Non-pigmented ciliary epithelial cell (primary cell): Measurements from ENCODE around the gene EYA2.
"Not testable (repeated sequence)": the region's sequence is repeated elsewhere in the genome, so short reads cannot be mapped to it uniquely, and the experiment has no call there.

ENCODE experiments used
- DNase-seq: peaks from one replicate; pipeline ENCODE4 v3.0.0-alpha.2; 2010; ENCODE audit warnings: low read depth

EYA2 gene

DNA sequence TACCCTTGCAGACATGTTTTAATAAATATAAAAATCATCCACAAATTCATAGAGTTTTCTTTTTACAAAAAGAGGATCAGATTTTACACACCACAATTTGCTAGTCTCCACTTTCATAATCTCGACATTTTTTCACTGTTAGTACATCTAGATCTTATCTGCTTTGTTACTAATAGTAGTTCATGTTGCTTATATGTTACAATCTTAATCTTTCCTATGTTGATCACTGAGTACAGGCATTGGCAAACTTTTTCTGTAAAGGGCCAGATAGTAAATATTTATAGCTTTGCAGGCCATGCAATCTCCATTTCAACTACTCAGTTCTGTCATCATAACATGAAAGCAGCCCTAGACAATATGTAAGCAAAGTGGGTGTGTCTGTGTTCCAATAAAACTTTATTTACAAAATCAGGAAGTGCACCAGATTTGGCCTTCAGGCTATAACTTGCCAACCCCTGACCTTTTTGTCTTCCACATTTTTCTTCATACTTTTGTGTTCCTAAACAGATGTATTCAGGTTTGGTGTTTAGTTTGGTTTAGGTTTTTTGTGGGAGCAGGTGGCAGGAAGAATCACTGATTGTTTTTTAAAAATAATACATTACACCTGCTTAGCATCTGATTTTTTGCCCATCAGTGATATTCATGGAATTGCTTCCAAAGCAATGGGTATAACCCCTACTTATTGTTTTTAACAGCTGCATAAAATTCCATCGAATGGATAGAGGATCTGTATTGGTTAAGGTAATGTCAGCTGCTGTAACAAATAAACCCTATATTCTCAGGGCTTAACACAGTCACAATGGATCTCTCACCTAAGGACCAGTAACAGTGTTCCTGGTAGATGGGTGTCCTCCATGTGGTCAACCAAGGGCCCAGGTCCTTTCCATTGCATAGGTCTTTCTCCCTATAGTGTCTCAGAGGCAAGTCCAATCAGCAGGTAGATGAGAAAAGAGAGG, 61.2 kb downstream of the EYA2 start:
- no peak for DNase-seq

GRCh38 chr20:46959081-46959692, 64.5 kb downstream of the EYA2 start:
- DNase-seq = peak; percentile 83

- no peak for DNase-seq
Observed at GRCh38 chr20:46959821-46960220, 65.2 kb downstream of the EYA2 start.

DNA sequence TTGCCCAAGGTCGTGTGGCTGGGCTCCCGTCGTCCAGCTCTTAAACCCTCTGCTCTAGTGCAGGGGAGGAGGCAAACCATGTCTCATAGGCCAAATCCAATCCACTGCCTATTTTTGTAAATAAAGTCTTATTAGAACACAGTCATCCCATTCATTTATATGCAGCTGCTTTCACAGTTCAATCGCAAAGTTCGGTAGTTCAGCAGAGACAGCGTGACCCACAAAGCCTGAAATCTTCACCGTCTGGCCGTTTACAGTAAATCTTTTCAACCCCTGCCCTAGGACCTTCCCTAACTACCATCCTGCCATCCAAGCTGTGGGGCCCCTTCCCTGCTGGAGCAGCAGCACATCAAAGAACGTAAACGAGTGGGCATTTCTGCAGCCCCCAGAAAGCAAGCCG, 65.9 kb downstream of the EYA2 start:
- DNase-seq = no peak

DNA sequence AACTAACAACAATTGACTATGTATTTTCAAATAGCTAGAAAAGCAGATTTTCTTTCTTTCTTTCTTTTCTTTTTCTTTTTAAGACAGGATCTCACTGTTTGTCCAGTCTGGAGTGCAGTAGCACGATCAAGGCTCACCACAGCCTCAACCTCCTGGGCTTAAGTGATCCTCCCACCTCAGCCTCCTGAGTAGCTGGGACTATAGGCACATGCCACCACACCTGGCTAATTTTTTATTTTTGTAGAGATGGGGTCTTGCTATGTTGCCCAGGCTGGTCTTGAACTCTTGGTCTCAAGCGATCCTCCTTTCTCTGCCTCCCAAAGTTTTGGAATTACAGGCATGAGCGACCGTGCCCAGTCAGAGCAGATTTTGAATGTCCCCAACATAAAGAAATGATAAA, 67.3 kb downstream of the EYA2 start:
- DNase-seq = not testable (repeated sequence)

- DNase-seq = no peak
Observed at GRCh38 chr20:46962452-46963195, 68.0 kb downstream of the EYA2 start.

GRCh38 chr20:46963196-46963529, 68.5 kb downstream of the EYA2 start:
- no peak for DNase-seq

DNA sequence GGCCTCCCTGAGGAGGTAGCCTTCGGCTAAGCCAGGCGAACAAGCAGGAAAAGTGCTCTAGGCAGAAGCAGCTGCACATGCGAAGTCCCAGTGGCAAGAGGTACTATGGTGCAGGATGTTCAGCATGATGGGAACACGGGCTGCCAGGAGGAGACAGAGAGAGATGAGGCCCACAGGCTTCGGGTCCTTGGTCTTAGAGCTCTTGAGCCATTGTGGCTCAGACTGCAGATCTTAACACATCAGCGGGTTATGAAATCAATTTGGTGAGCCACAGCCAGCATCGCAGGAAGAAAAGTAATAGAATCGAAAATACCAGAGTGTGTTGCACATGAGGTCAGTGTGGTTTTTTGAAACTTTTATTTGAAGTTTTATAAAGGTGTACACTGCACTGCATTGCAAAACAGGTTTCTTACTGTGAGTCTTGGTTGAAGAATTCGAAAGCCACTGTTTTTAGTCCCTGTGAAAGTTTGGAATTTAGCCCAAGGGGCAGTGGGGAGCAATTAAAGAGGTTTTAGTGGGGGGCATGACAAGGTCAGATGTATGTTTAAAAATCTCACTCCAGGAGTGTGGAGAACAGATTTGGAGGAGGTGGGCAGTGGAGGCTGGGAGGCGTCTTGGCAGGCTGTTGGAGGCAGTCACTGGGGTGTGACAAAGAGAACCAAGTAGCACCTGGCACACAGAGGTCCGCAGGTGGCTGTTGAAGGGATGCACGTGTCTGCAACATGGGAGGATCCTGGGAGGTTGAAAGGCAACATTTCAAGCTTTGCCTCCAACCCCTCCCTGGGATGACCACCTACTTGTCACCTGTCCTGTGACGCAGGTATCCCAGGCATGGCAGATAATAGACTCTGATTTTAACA, 69.3 kb downstream of the EYA2 start:
- DNase-seq = no peak

- DNase-seq = no peak
Observed at GRCh38 chr20:46964618-46965455, 70.2 kb downstream of the EYA2 start.

DNA sequence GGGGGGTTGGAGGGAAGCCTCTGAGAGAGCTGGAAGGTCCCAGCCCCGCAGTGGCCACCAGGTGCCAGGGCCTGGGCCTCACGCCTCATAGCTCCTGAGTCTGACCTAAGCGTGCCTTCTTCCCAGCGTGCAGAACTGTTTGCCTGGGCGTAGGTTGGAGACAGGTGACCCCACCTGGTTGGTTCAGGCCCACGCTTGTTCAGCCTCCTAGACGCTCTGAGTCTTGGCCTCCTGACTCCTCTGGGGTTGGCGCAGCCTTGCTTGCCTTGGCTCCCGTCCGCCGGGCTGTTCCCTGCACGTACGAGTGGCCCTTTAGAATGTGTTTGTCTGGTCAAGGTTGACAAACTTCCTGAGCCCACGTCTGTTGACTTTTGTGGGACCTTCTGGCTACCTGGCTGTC, 70.8 kb downstream of the EYA2 start:
- DNase-seq = no peak

- no peak for DNase-seq
Observed at GRCh38 chr20:46967646-46968045, 73.0 kb downstream of the EYA2 start.

GRCh38 chr20:46970937-46971630, 76.4 kb downstream of the EYA2 start:
- DNase-seq = peak; percentile 66

DNA sequence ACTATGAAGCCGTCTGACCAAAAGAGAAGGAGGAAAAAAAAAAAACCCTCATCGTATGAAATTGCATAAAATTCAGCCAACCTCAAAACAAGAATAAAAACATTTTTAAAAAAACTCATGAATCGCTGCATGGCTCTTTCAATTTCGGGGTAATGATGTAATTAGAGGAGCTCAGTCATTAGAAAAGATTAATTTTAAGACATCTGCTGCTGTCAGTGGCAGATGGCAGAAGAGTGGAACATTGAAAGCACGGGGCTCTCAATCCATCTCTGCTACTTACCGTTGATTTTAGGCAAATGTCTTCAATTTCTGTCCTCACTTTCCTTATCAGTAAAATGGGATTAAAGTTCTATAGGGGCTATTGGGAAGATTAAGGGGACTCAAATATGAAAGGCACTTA, 79.1 kb downstream of the EYA2 start:
- DNase-seq = no peak

DNA sequence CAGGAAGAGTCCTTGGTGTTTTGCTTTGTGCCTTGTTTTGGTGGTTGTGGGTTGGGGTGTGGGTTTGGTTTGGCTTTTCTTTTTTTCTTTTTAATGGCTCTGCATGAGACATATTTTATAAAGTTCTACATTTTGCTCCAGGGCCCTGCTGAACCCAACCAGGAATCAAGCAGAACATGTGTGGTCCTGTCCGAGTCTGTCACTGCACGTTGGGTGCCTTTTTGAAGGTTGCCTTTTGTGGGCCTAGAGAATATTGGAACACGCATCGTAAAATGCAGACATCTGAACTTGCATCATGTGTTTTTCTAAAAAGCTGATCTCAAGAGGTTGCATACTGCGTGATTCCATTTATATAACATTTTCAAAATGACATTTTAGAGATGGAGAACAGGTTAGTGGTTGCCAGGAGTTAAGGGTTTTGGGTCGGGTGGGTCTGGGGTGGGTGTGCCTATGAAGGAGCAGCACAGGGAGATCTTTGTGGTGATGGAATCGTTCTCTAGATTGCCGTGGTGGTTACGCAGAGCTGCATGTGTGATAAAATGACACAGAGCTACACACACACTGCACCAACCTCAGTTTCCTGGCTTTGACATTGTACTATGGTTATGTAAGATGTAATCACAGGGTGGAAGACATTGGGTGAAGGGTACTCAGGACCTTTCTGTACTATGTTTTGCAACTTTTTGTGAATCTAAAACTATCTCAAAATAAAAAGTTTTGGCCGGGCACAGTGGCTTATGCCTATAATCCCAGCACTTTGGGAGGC, 80.2 kb downstream of the EYA2 start:
- no peak for DNase-seq

DNA sequence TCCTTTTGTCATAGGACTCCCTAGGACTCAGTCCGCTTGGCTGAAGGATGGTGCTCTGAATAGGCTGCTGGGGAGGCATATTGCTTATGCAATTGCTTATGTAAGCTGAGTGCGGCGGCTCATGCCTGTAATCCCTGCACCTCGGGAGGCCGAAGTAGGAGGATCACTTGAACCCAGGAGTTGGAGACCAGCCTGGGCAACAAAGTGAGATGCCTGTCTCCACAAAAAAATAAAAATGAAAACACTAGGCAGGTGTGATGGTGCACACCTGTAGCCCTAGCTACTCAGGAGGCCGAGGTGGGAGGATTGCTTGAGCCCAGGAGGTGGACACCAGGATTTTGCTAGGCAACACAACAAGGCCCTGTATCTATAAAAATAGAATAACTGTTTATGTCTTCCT, 81.3 kb downstream of the EYA2 start:
- no peak for DNase-seq

DNA sequence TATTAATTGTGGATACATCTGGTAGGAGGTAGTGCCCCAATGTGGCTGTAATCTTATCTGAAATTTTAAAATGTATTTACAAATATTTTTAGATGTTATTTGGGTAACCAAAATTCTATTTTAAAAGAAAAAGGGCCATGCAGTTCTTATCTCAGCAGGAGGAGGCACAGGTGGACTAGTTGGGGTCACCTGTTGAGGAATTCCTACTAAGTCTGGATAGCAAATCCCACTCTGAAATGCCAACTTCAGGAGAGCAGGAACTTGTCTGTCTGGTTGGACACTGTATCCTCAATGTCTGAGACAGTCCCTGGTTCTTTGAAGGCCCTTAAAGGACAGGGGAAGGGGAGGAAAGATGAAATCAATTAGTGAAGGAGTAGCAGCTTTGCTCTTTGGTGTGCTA, 82.6 kb downstream of the EYA2 start:
- DNase-seq = no peak

- DNase-seq = no peak
Observed at GRCh38 chr20:46977909-46978588, 83.4 kb downstream of the EYA2 start.

- DNase-seq = no peak
Observed at GRCh38 chr20:46978951-46979491, 84.4 kb downstream of the EYA2 start.
